ENCODE measurements around the gene FKBP8.

Gene FKBP8

DNA sequence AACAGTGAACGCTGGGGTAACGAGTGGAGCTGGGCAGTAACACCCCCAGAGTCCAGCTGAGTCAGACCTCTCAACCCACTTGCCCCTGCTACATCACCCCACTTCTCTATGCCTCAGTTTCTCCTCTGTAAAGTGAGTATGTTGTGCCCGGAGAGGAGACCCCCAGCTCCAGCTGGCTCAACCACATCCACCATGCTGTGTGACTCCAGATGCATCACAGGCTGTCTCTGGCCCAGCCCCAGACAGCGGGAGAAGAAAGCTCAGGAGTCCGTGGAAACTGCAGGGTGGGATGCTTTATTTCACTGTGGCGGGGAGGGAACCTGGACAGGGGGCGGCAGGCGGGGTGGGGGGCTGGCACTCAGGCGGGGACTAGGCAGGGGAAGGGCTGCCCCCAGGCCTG lies 11.9 kb downstream of the FKBP8 start:
- no peak overlapping the region for H3K14ac ChIP-seq (ENCODE audit: low read length)
- H3K4ac ChIP-seq (ENCODE audit: low read depth, low read length) = no peak overlapping the region
- H3K9me3 ChIP-seq (ENCODE audit: insufficient read depth, low read depth, low read length) = peaks cover 4% of the 10 kb centered on the region
- no peak overlapping the region for H4K91ac ChIP-seq (ENCODE audit: low read depth, low read length)
- no peak overlapping the region for H2AK5ac ChIP-seq (ENCODE audit: low read length)
- H2BK120ac ChIP-seq (ENCODE audit: insufficient read depth, low read length, poor library complexity) = no peak overlapping the region
- no peak overlapping the region for H3K9ac ChIP-seq (ENCODE audit: low read length)
- no peak for DNase-seq
- H3K27ac ChIP-seq (ENCODE audit: low read depth, low read length) = no peak overlapping the region
- H3K23ac ChIP-seq (ENCODE audit: low read length) = no peak overlapping the region
- no peak overlapping the region for H2AFZ ChIP-seq (ENCODE audit: insufficient read depth, low read length, poor library complexity)
- H3K79me2 ChIP-seq (ENCODE audit: control insufficient read depth, insufficient read depth, low read length, poor library complexity) = no peaks in the 10 kb centered on the region
- H3K4me3 ChIP-seq (ENCODE audit: low read depth, low read length) = no peak overlapping the region
- H3K4me2 ChIP-seq (ENCODE audit: low read length) = no peak overlapping the region
- no peaks in the 10 kb centered on the region for H3K79me1 ChIP-seq (ENCODE audit: low read length)
- H2BK5ac ChIP-seq (ENCODE audit: low read depth, low read length, poor library complexity) = no peak overlapping the region
- H4K12ac ChIP-seq (ENCODE audit: low read depth, low read length) = no peak overlapping the region
- H3K27me3 ChIP-seq (ENCODE audit: insufficient read depth, low read length) = no peaks in the 10 kb centered on the region
- H2BK12ac ChIP-seq (ENCODE audit: low read length) = no peak overlapping the region
- H4K8ac ChIP-seq (ENCODE audit: low read depth, low read length) = no peak overlapping the region
- peaks cover 0 to under 1% of the 10 kb centered on the region in 2 experiments for H3K4me1 ChIP-seq (ENCODE audit: control insufficient read depth in 1 of 2, insufficient read depth in 2 of 2, low read length in 2 of 2)
- WGBS (ENCODE audit: extremely low coverage, insufficient coverage, insufficient read length) = no CpG with 5 or more reads among the region's 9 CpGs
- no peak overlapping the region for H3K18ac ChIP-seq (ENCODE audit: low read length)
- peaks cover 37 to 39% of the 10 kb centered on the region in 2 experiments for H3K36me3 ChIP-seq (ENCODE audit: control insufficient read depth in 1 of 2, insufficient read depth in 2 of 2, low read length in 2 of 2)

DNA sequence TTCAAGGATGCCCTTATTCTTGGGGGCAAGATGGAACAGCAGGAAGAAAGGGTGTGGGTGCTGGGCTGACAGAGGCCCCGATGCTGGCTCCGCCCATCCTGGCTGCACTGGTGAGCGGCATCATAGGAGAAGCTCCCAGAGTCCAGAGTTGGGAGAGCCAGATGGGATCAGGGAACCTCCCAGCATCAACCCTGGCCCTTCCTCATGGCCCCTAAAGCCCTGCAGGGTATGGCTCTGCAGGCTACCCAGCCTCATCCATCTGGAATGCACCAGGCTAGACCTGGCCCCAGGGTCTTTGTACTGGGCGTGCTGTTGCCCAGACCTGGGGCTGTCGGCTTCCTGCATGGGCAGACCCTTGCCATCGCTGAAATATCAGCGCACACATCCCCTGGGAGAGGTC lies 13.6 kb downstream of the FKBP8 start:
- H3K79me2 ChIP-seq (ENCODE audit: control insufficient read depth, insufficient read depth, low read length, poor library complexity) = no peaks in the 10 kb centered on the region
- H3K4ac ChIP-seq (ENCODE audit: low read depth, low read length) = no peak overlapping the region
- peaks cover 0 to 2% of the 10 kb centered on the region in 2 experiments for H3K4me1 ChIP-seq (ENCODE audit: control insufficient read depth in 1 of 2, insufficient read depth in 2 of 2, low read length in 2 of 2)
- peaks cover 24 to 26% of the 10 kb centered on the region in 2 experiments for H3K36me3 ChIP-seq (ENCODE audit: control insufficient read depth in 1 of 2, insufficient read depth in 2 of 2, low read length in 2 of 2)
- no peak overlapping the region for H3K9ac ChIP-seq (ENCODE audit: low read length)
- H2AK5ac ChIP-seq (ENCODE audit: low read length) = no peak overlapping the region
- H3K79me1 ChIP-seq (ENCODE audit: low read length) = no peaks in the 10 kb centered on the region
- no peaks in the 10 kb centered on the region for H3K27me3 ChIP-seq (ENCODE audit: insufficient read depth, low read length)
- H2BK120ac ChIP-seq (ENCODE audit: insufficient read depth, low read length, poor library complexity) = no peak overlapping the region
- H3K14ac ChIP-seq (ENCODE audit: low read length) = no peak overlapping the region
- H3K9me3 ChIP-seq (ENCODE audit: insufficient read depth, low read depth, low read length) = peaks cover 6% of the 10 kb centered on the region
- H4K12ac ChIP-seq (ENCODE audit: low read depth, low read length) = no peak overlapping the region
- H4K91ac ChIP-seq (ENCODE audit: low read depth, low read length) = no peak overlapping the region
- DNase-seq = peak; percentile 63 to 77
- no peak overlapping the region for H3K23ac ChIP-seq (ENCODE audit: low read length)
- no peak overlapping the region for H4K8ac ChIP-seq (ENCODE audit: low read depth, low read length)
- H3K4me3 ChIP-seq (ENCODE audit: low read depth, low read length) = no peak overlapping the region
- no peak overlapping the region for H2BK12ac ChIP-seq (ENCODE audit: low read length)
- H2BK5ac ChIP-seq (ENCODE audit: low read depth, low read length, poor library complexity) = no peak overlapping the region
- H2AFZ ChIP-seq (ENCODE audit: insufficient read depth, low read length, poor library complexity) = no peak overlapping the region
- H3K18ac ChIP-seq (ENCODE audit: low read length) = no peak overlapping the region
- WGBS (ENCODE audit: extremely low coverage, insufficient coverage, insufficient read length) = no CpG with 5 or more reads among the region's 7 CpGs
- no peak overlapping the region for H3K4me2 ChIP-seq (ENCODE audit: low read length)
- H3K27ac ChIP-seq (ENCODE audit: low read depth, low read length) = no peak overlapping the region

DNA sequence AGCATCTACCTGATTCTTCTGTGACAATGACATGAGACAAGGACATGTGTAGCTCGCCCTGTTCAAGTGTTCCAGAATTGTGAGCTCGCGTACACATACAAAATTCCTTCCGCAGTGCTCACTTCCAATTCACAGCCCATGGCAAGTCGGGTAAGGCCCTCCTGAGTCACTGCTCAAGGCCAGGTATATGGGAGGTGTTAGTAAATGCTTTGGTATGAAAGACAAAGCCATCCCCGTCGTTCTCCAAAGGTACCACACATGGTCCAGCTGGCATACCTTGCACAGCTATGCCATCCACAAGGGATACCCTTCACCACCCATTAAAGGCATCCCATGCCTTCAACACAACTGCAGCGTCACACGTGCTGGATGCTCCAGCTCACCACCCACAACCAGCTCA lies 17.1 kb downstream of the FKBP8 start:
- Histone ChIP-seq H2BK5ac (ENCODE audit: low read depth, low read length, poor library complexity) (no peak overlapping the region), H2AK5ac (ENCODE audit: low read length) (no peak overlapping the region), H3K14ac (ENCODE audit: low read length) (no peak overlapping the region), H2BK12ac (ENCODE audit: low read length) (no peak overlapping the region), H3K79me1 (ENCODE audit: low read length) (peaks cover 5% of the 10 kb centered on the region), H3K4me1 (ENCODE audit: control insufficient read depth in 1 of 2, insufficient read depth in 2 of 2, low read length in 2 of 2) (peaks cover 0 to 5% of the 10 kb centered on the region in 2 experiments), H4K91ac (ENCODE audit: low read depth, low read length) (no peak overlapping the region), H3K36me3 (ENCODE audit: control insufficient read depth in 1 of 2, insufficient read depth in 2 of 2, low read length in 2 of 2) (peaks cover 2 to 4% of the 10 kb centered on the region in 2 experiments), H3K9me3 (ENCODE audit: insufficient read depth, low read depth, low read length) (peaks cover 3% of the 10 kb centered on the region), H3K79me2 (ENCODE audit: control insufficient read depth, insufficient read depth, low read length, poor library complexity) (peaks cover 5% of the 10 kb centered on the region), H3K18ac (ENCODE audit: low read length) (no peak overlapping the region), H3K9ac (ENCODE audit: low read length) (no peak overlapping the region), H3K23ac (ENCODE audit: low read length) (no peak overlapping the region), H3K4me3 (ENCODE audit: low read depth, low read length) (no peak overlapping the region), H3K27me3 (ENCODE audit: insufficient read depth, low read length) (no peaks in the 10 kb centered on the region), H2AFZ (ENCODE audit: insufficient read depth, low read length, poor library complexity) (no peak overlapping the region), H2BK120ac (ENCODE audit: insufficient read depth, low read length, poor library complexity) (no peak overlapping the region), H3K27ac (ENCODE audit: low read depth, low read length) (no peak overlapping the region), H4K12ac (ENCODE audit: low read depth, low read length) (no peak overlapping the region), H3K4ac (ENCODE audit: low read depth, low read length) (no peak overlapping the region), H3K4me2 (ENCODE audit: low read length) (no peak overlapping the region), H4K8ac (ENCODE audit: low read depth, low read length) (no peak overlapping the region)
- peak; percentile 84 to 90 for DNase-seq
- no CpG with 5 or more reads among the region's 9 CpGs for WGBS (ENCODE audit: extremely low coverage, insufficient coverage, insufficient read length)

DNA sequence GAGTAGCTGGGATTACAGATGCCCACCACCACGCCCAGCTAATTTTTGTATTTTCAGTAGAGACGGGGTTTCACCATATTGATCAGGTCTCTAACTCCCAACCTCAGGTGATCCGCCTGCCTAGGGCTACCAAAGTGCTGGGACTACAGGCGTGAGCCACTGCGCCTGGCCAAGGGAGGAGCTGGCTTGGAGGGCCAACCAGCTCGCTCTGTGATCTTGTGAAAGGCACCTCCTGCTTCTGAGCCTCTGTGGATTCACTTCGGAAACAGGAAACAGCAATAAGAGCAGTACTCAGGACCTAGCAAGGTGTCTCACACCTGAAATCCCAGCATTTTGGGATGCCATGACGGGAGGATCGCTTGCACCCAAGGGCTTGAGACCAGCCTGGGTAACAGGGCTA lies 19.5 kb downstream of the FKBP8 start:
- peaks cover 14% of the 10 kb centered on the region for H3K79me2 ChIP-seq (ENCODE audit: control insufficient read depth, insufficient read depth, low read length, poor library complexity)
- no peak overlapping the region for H3K14ac ChIP-seq (ENCODE audit: low read length)
- H3K23ac ChIP-seq (ENCODE audit: low read length) = peak overlapping the region; percentile 50
- no peak overlapping the region for H2AK5ac ChIP-seq (ENCODE audit: low read length)
- WGBS (ENCODE audit: extremely low coverage, insufficient coverage, insufficient read length) = no CpG with 5 or more reads among the region's 9 CpGs
- no peak overlapping the region for H2BK5ac ChIP-seq (ENCODE audit: low read depth, low read length, poor library complexity)
- DNase-seq = no peak
- H3K9me3 ChIP-seq (ENCODE audit: insufficient read depth, low read depth, low read length) = peaks cover 2% of the 10 kb centered on the region
- peaks cover 5 to 10% of the 10 kb centered on the region in 2 experiments for H3K4me1 ChIP-seq (ENCODE audit: control insufficient read depth in 1 of 2, insufficient read depth in 2 of 2, low read length in 2 of 2)
- H3K27ac ChIP-seq (ENCODE audit: low read depth, low read length) = no peak overlapping the region
- no peaks in the 10 kb centered on the region for H3K27me3 ChIP-seq (ENCODE audit: insufficient read depth, low read length)
- no peak overlapping the region for H3K9ac ChIP-seq (ENCODE audit: low read length)
- no peak overlapping the region for H4K91ac ChIP-seq (ENCODE audit: low read depth, low read length)
- H4K12ac ChIP-seq (ENCODE audit: low read depth, low read length) = no peak overlapping the region
- peaks cover 19% of the 10 kb centered on the region for H3K79me1 ChIP-seq (ENCODE audit: low read length)
- H2BK12ac ChIP-seq (ENCODE audit: low read length) = no peak overlapping the region
- H3K4me2 ChIP-seq (ENCODE audit: low read length) = no peak overlapping the region
- H3K4ac ChIP-seq (ENCODE audit: low read depth, low read length) = no peak overlapping the region
- H3K36me3 ChIP-seq (ENCODE audit: control insufficient read depth in 1 of 2, insufficient read depth in 2 of 2, low read length in 2 of 2) = no peaks in the 10 kb centered on the region
- H3K4me3 ChIP-seq (ENCODE audit: low read depth, low read length) = no peak overlapping the region
- no peak overlapping the region for H2BK120ac ChIP-seq (ENCODE audit: insufficient read depth, low read length, poor library complexity)
- no peak overlapping the region for H2AFZ ChIP-seq (ENCODE audit: insufficient read depth, low read length, poor library complexity)
- H3K18ac ChIP-seq (ENCODE audit: low read length) = no peak overlapping the region
- H4K8ac ChIP-seq (ENCODE audit: low read depth, low read length) = no peak overlapping the region
